A172 (cell line): ENCODE results near the gene USP17L18. TPM values are rescaled to one million over a fixed set of nuclear protein-coding genes. Genes with fewer than 3 reads are reported as not detected.
"Not testable (repeated sequence)": the region's sequence is repeated elsewhere in the genome, so short reads cannot be mapped to it uniquely, and the experiment has no call there.

Experiments used
- DNase-seq: peaks from one replicate; pipeline ENCODE4 v3.0.0-alpha.2; 2015; ENCODE audit warnings: low spot score
- total RNA-seq: library from RNA; depleted of rRNA; stranded (reverse); fragments of >200 nt; shearing (Covaris generic); gene quantifications from 2 replicates; pipeline ENCODE4 v1.2.3, GENCODE V29; 2014; rRNA removed

USP17L18 gene, protein sequence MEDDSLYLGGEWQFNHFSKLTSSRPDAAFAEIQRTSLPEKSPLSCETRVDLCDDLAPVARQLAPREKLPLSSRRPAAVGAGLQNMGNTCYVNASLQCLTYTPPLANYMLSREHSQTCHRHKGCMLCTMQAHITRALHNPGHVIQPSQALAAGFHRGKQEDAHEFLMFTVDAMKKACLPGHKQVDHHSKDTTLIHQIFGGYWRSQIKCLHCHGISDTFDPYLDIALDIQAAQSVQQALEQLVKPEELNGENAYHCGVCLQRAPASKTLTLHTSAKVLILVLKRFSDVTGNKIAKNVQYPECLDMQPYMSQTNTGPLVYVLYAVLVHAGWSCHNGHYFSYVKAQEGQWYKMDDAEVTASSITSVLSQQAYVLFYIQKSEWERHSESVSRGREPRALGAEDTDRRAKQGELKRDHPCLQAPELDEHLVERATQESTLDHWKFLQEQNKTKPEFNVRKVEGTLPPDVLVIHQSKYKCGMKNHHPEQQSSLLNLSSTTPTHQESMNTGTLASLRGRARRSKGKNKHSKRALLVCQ
- not detected in 2 replicates for total RNA-seq

DNA sequence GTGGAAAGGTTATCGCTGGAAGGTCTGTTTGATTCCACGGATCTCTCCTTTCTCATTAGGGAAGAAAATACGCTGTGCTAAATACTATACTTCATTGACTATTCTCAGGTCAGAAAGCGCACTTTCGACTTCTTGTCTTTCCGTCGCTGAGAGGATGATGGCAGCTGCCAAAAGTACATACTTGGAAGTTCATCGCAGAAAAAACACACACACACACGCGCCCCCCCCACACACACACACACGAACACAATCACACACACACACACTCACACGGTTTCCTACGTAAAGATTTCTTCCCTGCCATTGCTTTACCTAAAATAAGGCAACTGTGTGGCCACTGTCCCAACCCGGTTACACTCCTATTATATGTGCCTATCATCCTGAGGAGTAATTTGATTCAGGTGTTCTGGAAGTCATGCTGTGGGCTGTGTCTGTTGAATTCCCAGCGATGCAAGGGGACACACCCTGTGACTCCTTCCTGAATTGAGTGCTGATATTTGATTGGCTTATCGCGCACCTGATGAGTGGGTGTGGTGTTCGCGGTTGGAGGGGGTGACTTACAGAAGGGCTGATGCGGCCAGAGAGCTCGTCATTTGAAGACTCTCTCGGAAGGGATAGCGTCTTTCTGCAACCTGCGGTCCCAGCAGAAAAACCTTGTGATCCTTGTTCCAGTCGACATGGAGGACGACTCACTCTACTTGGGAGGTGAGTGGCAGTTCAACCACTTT lies at the start of gene USP17L18:
Gene USP17L18 (plus strand): TSS at position 678 of the 728 bp plus-strand sequence. CDS start 0 bp downstream, at position 678.
- DNase-seq = not testable (repeated sequence)

DNA sequence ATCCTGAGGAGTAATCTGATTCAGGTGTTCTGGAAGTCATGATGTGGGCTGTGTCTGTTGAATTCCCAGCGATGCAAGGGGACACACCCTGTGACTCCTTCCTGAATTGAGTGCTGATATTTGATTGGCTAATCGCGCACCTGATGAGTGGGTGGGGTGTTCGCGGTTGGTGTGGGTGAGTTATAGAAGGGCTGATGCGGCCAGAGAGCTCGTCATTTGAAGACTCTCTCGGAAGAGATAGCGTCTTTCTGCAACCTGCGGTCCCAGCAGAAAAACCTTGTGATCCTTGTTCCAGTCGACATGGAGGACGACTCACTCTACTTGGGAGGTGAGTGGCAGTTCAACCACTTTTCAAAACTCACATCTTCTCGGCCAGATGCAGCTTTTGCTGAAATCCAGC lies 38.1 kb upstream of the USP17L18 start, which contains the start of gene USP17L10:
Gene USP17L10 (plus strand): TSS at position 301 of the 400 bp plus-strand sequence. CDS start 0 bp downstream, at position 301.
- not testable (repeated sequence) for DNase-seq

DNA sequence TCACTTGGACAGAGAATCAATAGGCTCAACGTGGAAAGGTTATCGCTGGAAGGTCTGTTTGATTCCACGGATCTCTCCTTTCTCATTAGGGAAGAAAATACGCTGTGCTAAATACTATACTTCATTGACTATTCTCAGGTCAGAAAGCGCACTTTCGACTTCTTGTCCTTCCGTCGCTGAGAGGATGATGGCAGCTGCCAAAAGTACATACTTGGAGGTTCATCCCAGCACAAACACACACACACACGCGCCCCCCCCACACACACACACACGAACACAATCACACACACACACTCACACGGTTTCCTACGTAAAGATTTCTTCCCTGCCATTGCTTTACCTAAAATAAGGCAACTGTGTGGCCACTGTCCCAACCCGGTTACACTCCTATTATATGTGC lies 33.7 kb upstream of the USP17L18 start:
- DNase-seq = not testable (repeated sequence)

DNA sequence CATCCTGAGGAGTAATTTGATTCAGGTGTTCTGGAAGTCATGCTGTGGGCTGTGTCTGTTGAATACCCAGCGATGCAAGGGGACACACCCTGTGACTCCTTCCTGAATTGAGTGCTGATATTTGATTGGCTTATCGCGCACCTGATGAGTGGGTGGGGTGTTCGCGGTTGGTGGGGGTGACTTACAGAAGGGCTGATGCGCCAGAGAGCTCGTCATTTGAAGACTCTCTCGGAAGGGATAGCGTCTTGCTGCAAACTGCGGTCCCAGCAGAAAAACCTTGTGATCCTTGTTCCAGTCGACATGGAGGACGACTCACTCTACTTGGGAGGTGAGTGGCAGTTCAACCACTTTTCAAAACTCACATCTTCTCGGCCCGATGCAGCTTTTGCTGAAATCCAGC lies 33.3 kb upstream of the USP17L18 start, which contains the start of gene USP17L11:
Gene USP17L11 (plus strand): TSS at position 301 of the 400 bp plus-strand sequence. CDS start 0 bp downstream, at position 301.
- DNase-seq = not testable (repeated sequence)

DNA sequence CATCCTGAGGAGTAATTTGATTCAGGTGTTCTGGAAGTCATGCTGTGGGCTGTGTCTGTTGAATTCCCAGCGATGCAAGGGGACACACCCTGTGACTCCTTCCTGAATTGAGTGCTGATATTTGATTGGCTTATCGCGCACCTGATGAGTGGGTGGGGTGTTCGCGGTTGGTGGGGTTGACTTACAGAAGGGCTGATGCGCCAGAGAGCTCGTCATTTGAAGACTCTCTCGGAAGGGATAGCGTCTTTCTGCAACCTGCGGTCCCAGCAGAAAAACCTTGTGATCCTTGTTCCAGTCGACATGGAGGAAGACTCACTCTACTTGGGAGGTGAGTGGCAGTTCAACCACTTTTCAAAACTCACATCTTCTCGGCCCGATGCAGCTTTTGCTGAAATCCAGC lies 28.6 kb upstream of the USP17L18 start, which contains the start of gene USP17L12:
Gene USP17L12 (plus strand): TSS at position 301 of the 400 bp plus-strand sequence. CDS start 0 bp downstream, at position 301.
- not testable (repeated sequence) for DNase-seq

DNA sequence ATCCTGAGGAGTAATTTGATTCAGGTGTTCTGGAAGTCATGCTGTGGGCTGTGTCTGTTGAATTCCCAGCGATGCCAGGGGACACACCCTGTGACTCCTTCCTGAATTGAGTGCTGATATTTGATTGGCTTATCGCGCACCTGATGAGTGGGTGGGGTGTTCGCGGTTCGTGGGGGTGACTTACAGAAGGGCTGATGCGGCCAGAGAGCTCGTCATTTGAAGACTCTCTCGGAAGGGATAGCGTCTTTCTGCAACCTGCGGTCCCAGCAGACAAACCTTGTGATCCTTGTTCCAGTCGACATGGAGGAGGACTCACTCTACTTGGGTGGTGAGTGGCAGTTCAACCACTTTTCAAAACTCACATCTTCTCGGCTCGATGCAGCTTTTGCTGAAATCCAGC lies 23.8 kb upstream of the USP17L18 start, which contains the start of gene USP17L13:
Gene USP17L13 (plus strand): TSS at position 301 of the 400 bp plus-strand sequence. CDS start 0 bp downstream, at position 301.
- not testable (repeated sequence) for DNase-seq

DNA sequence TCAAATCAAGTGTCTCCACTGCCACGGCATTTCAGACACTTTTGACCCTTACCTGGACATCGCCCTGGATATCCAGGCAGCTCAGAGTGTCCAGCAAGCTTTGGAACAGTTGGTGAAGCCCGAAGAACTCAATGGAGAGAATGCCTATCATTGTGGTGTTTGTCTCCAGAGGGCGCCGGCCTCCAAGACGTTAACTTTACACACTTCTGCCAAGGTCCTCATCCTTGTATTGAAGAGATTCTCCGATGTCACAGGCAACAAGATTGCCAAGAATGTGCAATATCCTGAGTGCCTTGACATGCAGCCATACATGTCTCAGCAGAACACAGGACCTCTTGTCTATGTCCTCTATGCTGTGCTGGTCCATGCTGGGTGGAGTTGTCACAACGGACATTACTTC lies 18.2 kb upstream of the USP17L18 start:
- not testable (repeated sequence) for DNase-seq

DNA sequence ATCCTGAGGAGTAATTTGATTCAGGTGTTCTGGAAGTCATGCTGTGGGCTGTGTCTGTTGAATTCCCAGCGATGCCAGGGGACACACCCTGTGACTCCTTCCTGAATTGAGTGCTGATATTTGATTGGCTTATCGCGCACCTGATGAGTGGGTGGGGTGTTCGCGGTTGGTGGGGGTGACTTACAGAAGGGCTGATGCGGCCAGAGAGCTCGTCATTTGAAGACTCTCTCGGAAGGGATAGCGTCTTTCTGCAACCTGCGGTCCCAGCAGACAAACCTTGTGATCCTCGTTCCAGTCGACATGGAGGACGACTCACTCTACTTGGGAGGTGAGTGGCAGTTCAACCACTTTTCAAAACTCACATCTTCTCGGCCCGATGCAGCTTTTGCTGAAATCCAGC lies 14.3 kb upstream of the USP17L18 start, which contains the start of gene USP17L15:
Gene USP17L15 (plus strand): TSS at position 301 of the 400 bp plus-strand sequence. CDS start 0 bp downstream, at position 301.
- not testable (repeated sequence) for DNase-seq

DNA sequence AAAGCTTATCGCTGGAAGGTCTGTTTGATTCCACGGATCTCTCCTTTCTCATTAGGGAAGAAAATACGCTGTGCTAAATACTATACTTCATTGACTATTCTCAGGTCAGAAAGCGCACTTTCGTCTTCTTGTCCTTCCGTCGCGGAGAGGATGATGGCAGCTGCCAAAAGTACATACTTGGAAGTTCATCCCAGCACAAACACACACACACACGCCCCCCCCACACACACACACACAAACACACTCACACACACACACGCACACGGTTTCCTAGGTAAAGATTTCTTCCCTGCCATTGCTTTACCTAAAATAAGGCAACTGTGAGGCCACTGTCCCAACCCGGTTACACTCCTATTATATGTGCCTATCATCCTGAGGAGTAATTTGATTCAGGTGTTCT lies 10.0 kb upstream of the USP17L18 start:
- DNase-seq = not testable (repeated sequence)

DNA sequence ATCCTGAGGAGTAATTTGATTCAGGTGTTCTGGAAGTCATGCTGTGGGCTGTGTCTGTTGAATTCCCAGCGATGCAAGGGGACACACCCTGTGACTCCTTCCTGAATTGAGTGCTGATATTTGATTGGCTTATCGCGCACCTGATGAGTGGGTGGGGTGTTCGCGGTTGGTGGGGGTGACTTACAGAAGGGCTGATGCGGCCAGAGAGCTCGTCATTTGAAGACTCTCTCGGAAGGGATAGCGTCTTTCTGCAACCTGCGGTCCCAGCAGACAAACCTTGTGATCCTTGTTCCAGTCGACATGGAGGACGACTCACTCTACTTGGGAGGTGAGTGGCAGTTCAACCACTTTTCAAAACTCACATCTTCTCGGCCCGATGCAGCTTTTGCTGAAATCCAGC lies 4.9 kb upstream of the USP17L18 start, which contains the start of gene USP17L17:
Gene USP17L17 (plus strand): TSS at position 301 of the 400 bp plus-strand sequence. CDS start 0 bp downstream, at position 301.
- DNase-seq = not testable (repeated sequence)

DNA sequence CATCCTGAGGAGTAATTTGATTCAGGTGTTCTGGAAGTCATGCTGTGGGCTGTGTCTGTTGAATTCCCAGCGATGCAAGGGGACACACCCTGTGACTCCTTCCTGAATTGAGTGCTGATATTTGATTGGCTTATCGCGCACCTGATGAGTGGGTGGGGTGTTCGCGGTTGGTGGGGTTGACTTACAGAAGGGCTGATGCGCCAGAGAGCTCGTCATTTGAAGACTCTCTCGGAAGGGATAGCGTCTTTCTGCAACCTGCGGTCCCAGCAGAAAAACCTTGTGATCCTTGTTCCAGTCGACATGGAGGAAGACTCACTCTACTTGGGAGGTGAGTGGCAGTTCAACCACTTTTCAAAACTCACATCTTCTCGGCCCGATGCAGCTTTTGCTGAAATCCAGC lies 4.6 kb downstream of the USP17L18 start, which contains the start of gene USP17L19:
Gene USP17L19 (plus strand): TSS at position 301 of the 400 bp plus-strand sequence. CDS start 0 bp downstream, at position 301.
- DNase-seq = not testable (repeated sequence)

DNA sequence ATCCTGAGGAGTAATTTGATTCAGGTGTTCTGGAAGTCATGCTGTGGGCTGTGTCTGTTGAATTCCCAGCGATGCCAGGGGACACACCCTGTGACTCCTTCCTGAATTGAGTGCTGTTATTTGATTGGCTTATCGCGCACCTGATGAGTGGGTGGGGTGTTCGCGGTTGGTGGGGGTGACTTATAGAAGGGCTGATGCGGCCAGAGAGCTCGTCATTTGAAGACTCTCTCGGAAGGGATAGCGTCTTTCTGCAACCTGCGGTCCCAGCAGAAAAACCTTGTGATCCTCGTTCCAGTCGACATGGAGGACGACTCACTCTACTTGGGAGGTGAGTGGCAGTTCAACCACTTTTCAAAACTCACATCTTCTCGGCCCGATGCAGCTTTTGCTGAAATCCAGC lies 9.4 kb downstream of the USP17L18 start, which contains the start of gene USP17L20:
Gene USP17L20 (plus strand): TSS at position 301 of the 400 bp plus-strand sequence. CDS start 0 bp downstream, at position 301.
- DNase-seq = not testable (repeated sequence)

DNA sequence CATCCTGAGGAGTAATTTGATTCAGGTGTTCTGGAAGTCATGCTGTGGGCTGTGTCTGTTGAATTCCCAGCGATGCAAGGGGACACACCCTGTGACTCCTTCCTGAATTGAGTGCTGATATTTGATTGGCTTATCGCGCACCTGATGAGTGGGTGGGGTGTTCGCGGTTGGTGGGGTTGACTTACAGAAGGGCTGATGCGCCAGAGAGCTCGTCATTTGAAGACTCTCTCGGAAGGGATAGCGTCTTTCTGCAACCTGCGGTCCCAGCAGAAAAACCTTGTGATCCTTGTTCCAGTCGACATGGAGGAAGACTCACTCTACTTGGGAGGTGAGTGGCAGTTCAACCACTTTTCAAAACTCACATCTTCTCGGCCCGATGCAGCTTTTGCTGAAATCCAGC lies 14.1 kb downstream of the USP17L18 start, which contains the start of gene USP17L21:
Gene USP17L21 (plus strand): TSS at position 301 of the 400 bp plus-strand sequence. CDS start 0 bp downstream, at position 301.
- not testable (repeated sequence) for DNase-seq

DNA sequence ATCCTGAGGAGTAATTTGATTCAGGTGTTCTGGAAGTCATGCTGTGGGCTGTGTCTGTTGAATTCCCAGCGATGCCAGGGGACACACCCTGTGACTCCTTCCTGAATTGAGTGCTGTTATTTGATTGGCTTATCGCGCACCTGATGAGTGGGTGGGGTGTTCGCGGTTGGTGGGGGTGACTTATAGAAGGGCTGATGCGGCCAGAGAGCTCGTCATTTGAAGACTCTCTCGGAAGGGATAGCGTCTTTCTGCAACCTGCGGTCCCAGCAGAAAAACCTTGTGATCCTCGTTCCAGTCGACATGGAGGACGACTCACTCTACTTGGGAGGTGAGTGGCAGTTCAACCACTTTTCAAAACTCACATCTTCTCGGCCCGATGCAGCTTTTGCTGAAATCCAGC lies 18.9 kb downstream of the USP17L18 start, which contains the start of gene USP17L22:
Gene USP17L22 (plus strand): TSS at position 301 of the 400 bp plus-strand sequence. CDS start 0 bp downstream, at position 301.
- not testable (repeated sequence) for DNase-seq

DNA sequence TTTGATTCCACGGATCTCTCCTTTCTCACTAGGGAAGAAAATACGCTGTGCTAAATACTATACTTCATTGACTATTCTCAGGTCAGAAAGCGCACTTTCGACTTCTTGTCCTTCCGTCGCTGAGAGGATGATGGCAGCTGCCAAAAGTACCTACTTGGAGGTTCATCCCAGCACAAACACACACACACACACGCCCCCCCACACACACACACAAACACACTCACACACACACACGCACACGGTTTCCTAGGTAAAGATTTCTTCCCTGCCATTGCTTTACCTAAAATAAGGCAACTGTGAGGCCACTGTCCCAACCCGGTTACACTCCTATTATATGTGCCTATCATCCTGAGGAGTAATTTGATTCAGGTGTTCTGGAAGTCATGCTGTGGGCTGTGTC lies 23.3 kb downstream of the USP17L18 start:
- not testable (repeated sequence) for DNase-seq

Other genes with a start within 250 kb of the USP17L18 start
- gene FAM90A26, start 78.2 kb upstream of the USP17L18 start, total RNA-seq = not detected in 2 replicates
- not detected in 2 replicates for gene USP17L10, start 38.0 kb upstream of the USP17L18 start, total RNA-seq
- gene USP17L11, start 33.2 kb upstream of the USP17L18 start, total RNA-seq = not detected in 2 replicates
- not detected in 2 replicates for gene USP17L12, start 28.5 kb upstream of the USP17L18 start, total RNA-seq
- not detected in 2 replicates for gene USP17L13, start 23.7 kb upstream of the USP17L18 start, total RNA-seq
- gene USP17L15, start 14.2 kb upstream of the USP17L18 start, total RNA-seq = not detected in 2 replicates
- gene USP17L17, start 4.8 kb upstream of the USP17L18 start, total RNA-seq = not detected in 2 replicates
- gene USP17L19, start 4.7 kb downstream of the USP17L18 start, total RNA-seq = not detected in 2 replicates
- not detected in 2 replicates for gene USP17L20, start 9.5 kb downstream of the USP17L18 start, total RNA-seq
- not detected in 2 replicates for gene USP17L21, start 14.2 kb downstream of the USP17L18 start, total RNA-seq
- gene USP17L22, start 19.0 kb downstream of the USP17L18 start, total RNA-seq = not detected in 2 replicates
- gene USP17L24, start 76.5 kb downstream of the USP17L18 start, total RNA-seq = not detected in 2 replicates
- not detected in 2 replicates for gene USP17L25, start 81.3 kb downstream of the USP17L18 start, total RNA-seq
- not detected in 2 replicates for gene USP17L26, start 86.0 kb downstream of the USP17L18 start, total RNA-seq
- not detected in 2 replicates for gene USP17L5, start 90.8 kb downstream of the USP17L18 start, total RNA-seq
- not detected in 2 replicates for gene USP17L27, start 95.5 kb downstream of the USP17L18 start, total RNA-seq
- gene USP17L28, start 100.3 kb downstream of the USP17L18 start, total RNA-seq = not detected in 2 replicates
- not detected in 2 replicates for gene USP17L29, start 105.0 kb downstream of the USP17L18 start, total RNA-seq
- not detected in 2 replicates for gene USP17L30, start 114.5 kb downstream of the USP17L18 start, total RNA-seq
- not detected in 2 replicates for gene DEFB131A, start 195.8 kb downstream of the USP17L18 start, total RNA-seq